Measurements from ENCODE around the gene GPC6. TPM values are rescaled to one million over a fixed set of nuclear protein-coding genes. Genes with fewer than 3 reads are reported as not detected.
A peak's percentile ranks its signal among the peaks of the same experiment; 100 is the strongest.

The GPC6 gene
- total RNA-seq, 6 donors from 2014 or later = 1.3 to 7.3 (median 3.4) TPM

GRCh38 chr13:94236872-94237271, 1010.3 kb downstream of the GPC6 start:
- TF ChIP-seq, protein P1, sequence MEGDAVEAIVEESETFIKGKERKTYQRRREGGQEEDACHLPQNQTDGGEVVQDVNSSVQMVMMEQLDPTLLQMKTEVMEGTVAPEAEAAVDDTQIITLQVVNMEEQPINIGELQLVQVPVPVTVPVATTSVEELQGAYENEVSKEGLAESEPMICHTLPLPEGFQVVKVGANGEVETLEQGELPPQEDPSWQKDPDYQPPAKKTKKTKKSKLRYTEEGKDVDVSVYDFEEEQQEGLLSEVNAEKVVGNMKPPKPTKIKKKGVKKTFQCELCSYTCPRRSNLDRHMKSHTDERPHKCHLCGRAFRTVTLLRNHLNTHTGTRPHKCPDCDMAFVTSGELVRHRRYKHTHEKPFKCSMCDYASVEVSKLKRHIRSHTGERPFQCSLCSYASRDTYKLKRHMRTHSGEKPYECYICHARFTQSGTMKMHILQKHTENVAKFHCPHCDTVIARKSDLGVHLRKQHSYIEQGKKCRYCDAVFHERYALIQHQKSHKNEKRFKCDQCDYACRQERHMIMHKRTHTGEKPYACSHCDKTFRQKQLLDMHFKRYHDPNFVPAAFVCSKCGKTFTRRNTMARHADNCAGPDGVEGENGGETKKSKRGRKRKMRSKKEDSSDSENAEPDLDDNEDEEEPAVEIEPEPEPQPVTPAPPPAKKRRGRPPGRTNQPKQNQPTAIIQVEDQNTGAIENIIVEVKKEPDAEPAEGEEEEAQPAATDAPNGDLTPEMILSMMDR (IDR thresholded peaks at IDR 0.05) = no peak
- TF ChIP-seq POLR2A (IDR thresholded peaks at IDR 0.05) = no peak
- H3K4me1 ChIP-seq = no peaks in the 10 kb centered on the region
- DNase-seq = no peak
- no peaks in the 10 kb centered on the region for H3K27me3 ChIP-seq
- no peaks in the 10 kb centered on the region for H3K9me3 ChIP-seq
- no peak for ATAC-seq (ENCODE audit: low FRiP score in 2 of 2)
- no peak overlapping the region for H3K4me3 ChIP-seq
- H3K36me3 ChIP-seq = no peaks in the 10 kb centered on the region
- no peak overlapping the region for H3K27ac ChIP-seq

- DNase-seq (no peak), ATAC-seq (ENCODE audit: low FRiP score in 2 of 2) (no peak)
- Histone ChIP-seq H3K36me3 (no peaks in the 10 kb centered on the region), H3K27ac (no peak overlapping the region), H3K4me3 (no peak overlapping the region), H3K9me3 (no peaks in the 10 kb centered on the region), H3K4me1 (no peaks in the 10 kb centered on the region), H3K27me3 (no peaks in the 10 kb centered on the region)
- TF ChIP-seq EP300 (IDR thresholded peaks at IDR 0.05) (peak in 1 of 4 donors; percentile 69), POLR2A (IDR thresholded peaks at IDR 0.05) (no peak), POLR2AphosphoS5 (IDR thresholded peaks at IDR 0.05) (no peak)
- TF ChIP-seq, protein P1 (IDR thresholded peaks at IDR 0.05) = no peak
- WGBS, 2 donors = 41 to 47% methylated on average over 3 of the region's 3 CpGs
These were observed 1012.5 kb downstream of the GPC6 start for GRCh38 chr13:94239135-94239534.

DNA sequence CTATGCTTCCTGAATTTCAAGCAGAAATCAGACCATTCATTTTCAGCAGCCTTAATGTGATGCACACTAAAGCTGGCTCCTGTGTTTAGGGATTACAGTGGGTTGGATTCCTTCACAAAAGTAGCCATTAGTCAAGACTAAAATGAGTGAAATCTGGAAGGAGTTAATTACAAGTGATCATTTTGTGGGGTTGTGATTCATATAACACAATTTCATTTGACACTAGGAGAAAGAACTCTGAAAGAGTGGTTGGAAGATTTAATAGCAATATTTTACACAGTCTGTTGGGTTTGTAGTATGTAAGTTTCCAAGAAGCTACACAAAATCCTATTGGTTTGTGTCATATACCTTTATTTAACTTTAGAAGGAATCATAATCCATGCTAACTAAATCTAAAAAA, 1015.9 kb downstream of the GPC6 start:
- ATAC-seq (ENCODE audit: low FRiP score in 2 of 2) (no peak), DNase-seq (no peak)
- H3K27ac ChIP-seq = no peak overlapping the region
- no peaks in the 10 kb centered on the region for H3K4me1 ChIP-seq
- H3K36me3 ChIP-seq = no peaks in the 10 kb centered on the region
- peaks cover 4 to 9% (median 8%) of the 10 kb centered on the region in 4 donors for H3K9me3 ChIP-seq
- H3K4me3 ChIP-seq = no peak overlapping the region
- TF ChIP-seq POLR2A (IDR thresholded peaks at IDR 0.05) = no peak
- TF ChIP-seq EP300 (IDR thresholded peaks at IDR 0.05) = no peak
- TF ChIP-seq POLR2AphosphoS5 (IDR thresholded peaks at IDR 0.05) = no peak
- TF ChIP-seq, protein P1 (IDR thresholded peaks at IDR 0.05) = no peak
- no peaks in the 10 kb centered on the region for H3K27me3 ChIP-seq

DNA sequence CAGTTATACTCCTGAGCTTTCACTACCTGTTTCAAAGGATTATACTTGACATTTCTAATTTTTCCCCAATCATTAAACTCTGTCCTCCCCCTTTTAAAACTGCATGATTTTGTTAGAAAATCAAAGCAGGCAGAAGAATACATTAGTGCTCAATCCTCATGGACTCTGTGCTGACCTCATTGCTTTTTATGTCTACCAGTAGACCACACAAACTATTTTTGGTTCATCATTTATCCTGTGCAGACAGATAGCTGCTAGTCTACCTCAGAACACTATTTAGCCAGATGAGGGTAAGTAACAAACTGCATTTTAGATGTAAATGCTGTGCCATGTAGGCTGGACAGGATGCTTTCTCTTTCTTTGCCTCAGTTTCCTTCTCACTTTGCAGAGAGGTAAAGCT, 1016.9 kb downstream of the GPC6 start:
- no peaks in the 10 kb centered on the region for H3K4me1 ChIP-seq
- no peaks in the 10 kb centered on the region for H3K36me3 ChIP-seq
- no peaks in the 10 kb centered on the region for H3K27me3 ChIP-seq
- no peak overlapping the region for H3K4me3 ChIP-seq
- no peak for DNase-seq
- TF ChIP-seq, protein P1 (IDR thresholded peaks at IDR 0.05) = no peak
- TF ChIP-seq POLR2AphosphoS5 (IDR thresholded peaks at IDR 0.05) (no peak), POLR2A (IDR thresholded peaks at IDR 0.05) (no peak), EP300 (IDR thresholded peaks at IDR 0.05) (no peak)
- no peak for ATAC-seq (ENCODE audit: low FRiP score in 2 of 2)
- H3K27ac ChIP-seq = no peak overlapping the region
- peaks cover 4 to 9% (median 8%) of the 10 kb centered on the region in 4 donors for H3K9me3 ChIP-seq

GRCh38 chr13:94246495-94246894, 1019.9 kb downstream of the GPC6 start:
- no peak for DNase-seq
- no peak overlapping the region for H3K4me3 ChIP-seq
- 88 to 90% methylated on average over 1 of the region's 1 CpG for WGBS, 2 donors
- H3K9me3 ChIP-seq = peaks cover 4 to 9% (median 8%) of the 10 kb centered on the region in 4 donors
- no peaks in the 10 kb centered on the region for H3K4me1 ChIP-seq
- H3K36me3 ChIP-seq = no peaks in the 10 kb centered on the region
- no peak for ATAC-seq (ENCODE audit: low FRiP score in 2 of 2)
- no peaks in the 10 kb centered on the region for H3K27me3 ChIP-seq
- no peak overlapping the region for H3K27ac ChIP-seq
- TF ChIP-seq EP300 (IDR thresholded peaks at IDR 0.05) = no peak
- no peak for TF ChIP-seq POLR2A (IDR thresholded peaks at IDR 0.05)
- no peak for TF ChIP-seq POLR2AphosphoS5 (IDR thresholded peaks at IDR 0.05)
- TF ChIP-seq, protein P1 (IDR thresholded peaks at IDR 0.05) = no peak
